ENCODE results near the gene HS6ST2. TPM values are rescaled to one million over a fixed set of nuclear protein-coding genes. Genes with fewer than 3 reads are reported as not detected.

HS6ST2 gene
- total RNA-seq, 1 donor from 2014 or later, result 43.2 TPM

- H3K27ac Mint-ChIP-seq, result no peak overlapping the region
These were observed 97.4 kb downstream of the HS6ST2 start for GRCh38 chrX:132861076-132861475.

GRCh38 chrX:132860200-132860599, 98.2 kb downstream of the HS6ST2 start:
- Histone ChIP-seq H3K9me3 (ENCODE audit: low read depth) (no peaks in the 10 kb centered on the region), H3K4me2 (no peak overlapping the region), H3K27me3 (no peaks in the 10 kb centered on the region), H3K79me2 (ENCODE audit: low read depth) (no peaks in the 10 kb centered on the region), H4K20me1 (ENCODE audit: low read depth) (no peaks in the 10 kb centered on the region), H3F3A (ENCODE audit: low read depth) (no peaks in the 10 kb centered on the region), H3K36me3 (no peaks in the 10 kb centered on the region), H3K27ac (no peak overlapping the region), H2AFZ (replicated peaks) (no peak overlapping the region), H3K9ac (no peak overlapping the region), H3K4me1 (peaks cover 3% of the 10 kb centered on the region), H3K4me3 (no peak overlapping the region)
- Mint-ChIP-seq H3K27me3 (ENCODE audit: insufficient read depth, low read depth) (peaks cover 2% of the 10 kb centered on the region), H3K27ac (no peak overlapping the region), H3K4me3 (no peak overlapping the region), H3K9me3 (peaks cover 13% of the 10 kb centered on the region), H3K4me1 (peaks cover 6% of the 10 kb centered on the region), H3K36me3 (peaks cover 1% of the 10 kb centered on the region)
- no peak for TF ChIP-seq EZH2 (IDR thresholded peaks at IDR 0.05)
- no peak for TF ChIP-seq EZH2phosphoT487 (IDR thresholded peaks at IDR 0.05)
- TF ChIP-seq CTCF (IDR thresholded peaks at IDR 0.05), result no peak
- no peak for DNase-seq (ENCODE audit: low spot score)

More at GRCh38 chrX:132861076-132861475, 97.4 kb downstream of the HS6ST2 start:
- H3K27ac ChIP-seq, result no peak overlapping the region
- H3K79me2 ChIP-seq (ENCODE audit: low read depth), result no peaks in the 10 kb centered on the region
- H3K9ac ChIP-seq, result no peak overlapping the region
- H3K4me2 ChIP-seq, result no peak overlapping the region
- peaks cover 3% of the 10 kb centered on the region for H3K4me1 ChIP-seq
- H3K36me3 ChIP-seq, result no peaks in the 10 kb centered on the region
- Mint-ChIP-seq H3K9me3 (peaks cover 13% of the 10 kb centered on the region), H3K27me3 (ENCODE audit: insufficient read depth, low read depth) (peaks cover 2% of the 10 kb centered on the region), H3K36me3 (peaks cover 1% of the 10 kb centered on the region), H3K4me1 (peaks cover 6% of the 10 kb centered on the region), H3K4me3 (no peak overlapping the region)
- no peaks in the 10 kb centered on the region for H3K9me3 ChIP-seq (ENCODE audit: low read depth)
- no peaks in the 10 kb centered on the region for H4K20me1 ChIP-seq (ENCODE audit: low read depth)
- H3F3A ChIP-seq (ENCODE audit: low read depth), result no peaks in the 10 kb centered on the region
- DNase-seq (ENCODE audit: low spot score), result no peak
- H3K4me3 ChIP-seq, result no peak overlapping the region
- TF ChIP-seq CTCF (IDR thresholded peaks at IDR 0.05), result no peak
- no peak for TF ChIP-seq EZH2phosphoT487 (IDR thresholded peaks at IDR 0.05)
- H2AFZ ChIP-seq (replicated peaks), result no peak overlapping the region
- H3K27me3 ChIP-seq, result no peaks in the 10 kb centered on the region

DNA sequence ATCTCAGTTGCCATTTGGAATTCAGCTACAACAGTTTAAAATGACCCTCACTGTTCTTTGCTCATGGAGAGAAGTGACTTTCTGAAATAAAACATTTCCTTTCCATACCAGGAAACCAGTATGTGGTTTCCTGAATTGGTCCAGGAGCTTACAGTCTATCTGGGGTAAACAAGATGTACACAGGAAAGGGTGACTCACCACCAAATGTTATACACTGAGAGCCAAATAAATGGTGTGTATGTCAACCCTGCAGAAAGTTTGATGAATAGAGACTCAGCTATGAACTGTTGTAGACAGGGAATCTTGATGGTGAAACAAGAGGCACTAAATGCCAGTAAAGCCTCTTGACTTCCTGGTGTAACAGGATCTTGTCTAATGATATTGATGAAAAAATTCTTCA, 100.4 kb downstream of the HS6ST2 start:
- Histone ChIP-seq H4K20me1 (ENCODE audit: low read depth) (no peaks in the 10 kb centered on the region), H3K27me3 (no peaks in the 10 kb centered on the region), H3K9me3 (ENCODE audit: low read depth) (no peaks in the 10 kb centered on the region), H3K4me1 (peaks cover 3% of the 10 kb centered on the region), H3K79me2 (ENCODE audit: low read depth) (no peaks in the 10 kb centered on the region), H3K4me3 (no peak overlapping the region), H2AFZ (replicated peaks) (no peak overlapping the region), H3K9ac (no peak overlapping the region), H3K27ac (no peak overlapping the region), H3F3A (ENCODE audit: low read depth) (no peaks in the 10 kb centered on the region), H3K36me3 (no peaks in the 10 kb centered on the region), H3K4me2 (no peak overlapping the region)
- Mint-ChIP-seq H3K4me3 (no peak overlapping the region), H3K27me3 (ENCODE audit: insufficient read depth, low read depth) (no peaks in the 10 kb centered on the region), H3K4me1 (peaks cover 9% of the 10 kb centered on the region), H3K9me3 (peaks cover 2% of the 10 kb centered on the region), H3K36me3 (peaks cover 1% of the 10 kb centered on the region), H3K27ac (no peak overlapping the region)
- TF ChIP-seq EZH2phosphoT487 (IDR thresholded peaks at IDR 0.05), result no peak
- TF ChIP-seq CTCF (IDR thresholded peaks at IDR 0.05), result no peak
- no peak for TF ChIP-seq EZH2 (IDR thresholded peaks at IDR 0.05)
- no peak for DNase-seq (ENCODE audit: low spot score)

Data from neural progenitor cell (in vitro differentiated cells).